Upper lobe of left lung (tissue), 4 donors: ENCODE results near the gene TMPRSS3.

Experiments used
- CTCF ChIP-seq, 6 experiments: fragments of 450-650 bp in 4 of 6; fragments of 200-600 bp in 2 of 6; sonication (generic) in 2 of 6; IDR thresholded peaks; one replicate each; pipeline ENCODE4 v1.5.1; 2016 to 2019; ENCODE audit warnings: antibody characterized with exemption in 6 of 6
- POLR2AphosphoS5 ChIP-seq, 2 donors: sonication (generic); formaldehyde crosslinking; IDR thresholded peaks; one replicate each; pipeline ENCODE4 v1.5.1; 2017; ENCODE audit warnings: antibody characterized with exemption in 2 of 2

- no peak for TF ChIP-seq POLR2AphosphoS5 (IDR thresholded peaks at IDR 0.05)
- TF ChIP-seq CTCF (IDR thresholded peaks at IDR 0.05) = no peak
Observed at GRCh38 chr21:42366292-42367010, 29.4 kb downstream of the TMPRSS3 start, which contains the start of gene TFF1.
